HG03108 (cell line): Measurements from ENCODE around the gene RNF220.

Source experiments
- ATAC-seq: cut with Tn5 transposase; IDR thresholded peaks from one replicate; pipeline ENCODE4 v1.9.1; 2021; ENCODE audit warnings: moderate library complexity; ENCODE audit not compliant: unreplicated experiment

The RNF220 gene

GRCh38 chr1:44575396-44575795 is 170.3 kb downstream of the RNF220 start:
- no peak for ATAC-seq

DNA sequence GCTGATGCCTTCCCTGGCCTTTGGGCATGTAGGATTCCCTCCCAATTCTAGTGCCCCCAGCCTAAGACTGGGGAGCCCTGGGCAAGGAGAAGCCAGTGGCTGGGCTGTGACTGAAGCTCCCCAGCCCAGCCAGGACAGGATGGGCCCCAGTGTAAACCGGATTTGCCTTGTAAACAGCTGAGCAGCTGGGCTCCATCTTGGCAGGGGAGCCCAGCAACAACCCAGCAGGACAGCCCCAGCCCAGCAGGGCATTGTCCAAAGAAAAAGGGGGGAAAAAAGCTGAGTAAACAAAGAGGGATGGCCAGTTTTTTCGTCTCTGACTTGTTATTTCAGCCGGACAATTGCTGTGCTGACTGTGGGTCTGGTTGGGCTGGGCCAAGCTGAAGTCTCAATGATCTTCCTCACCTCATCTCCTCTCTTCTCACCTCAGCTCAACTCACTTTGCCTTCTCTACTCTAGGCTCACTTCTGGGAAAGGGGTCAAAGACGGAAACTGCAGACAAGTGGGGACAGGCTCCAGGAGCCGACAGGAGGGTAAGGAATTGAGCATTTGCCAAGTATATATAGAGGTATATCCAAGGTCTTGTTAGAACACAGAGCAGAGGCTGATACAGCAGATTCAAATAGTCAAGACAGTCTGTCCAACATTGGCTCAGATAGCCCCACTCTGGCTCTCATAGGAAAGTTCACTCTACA is 171.5 kb downstream of the RNF220 start:
- no peak for ATAC-seq

- no peak for ATAC-seq
Observed at GRCh38 chr1:44581205-44581604, 176.2 kb downstream of the RNF220 start.

DNA sequence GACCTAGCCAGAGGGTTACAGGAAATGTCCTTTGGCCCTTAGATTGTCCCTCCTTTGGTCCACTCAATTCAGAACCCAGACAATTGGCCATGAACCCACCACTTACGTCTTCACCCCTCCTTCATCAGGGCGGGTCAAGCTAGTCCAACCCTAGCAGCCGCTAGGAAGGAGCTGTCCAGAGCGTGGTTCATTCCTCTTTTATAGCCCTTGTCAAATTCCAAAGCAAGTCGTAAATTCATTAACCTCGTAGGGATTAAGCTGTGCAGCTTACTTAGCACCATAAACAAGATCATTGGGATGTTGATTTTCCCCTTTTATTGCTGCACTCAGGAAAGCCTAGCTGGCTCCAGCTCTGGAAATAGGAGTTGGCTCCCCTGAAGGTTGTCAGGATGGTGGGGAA is 179.1 kb downstream of the RNF220 start:
- ATAC-seq, result no peak

DNA sequence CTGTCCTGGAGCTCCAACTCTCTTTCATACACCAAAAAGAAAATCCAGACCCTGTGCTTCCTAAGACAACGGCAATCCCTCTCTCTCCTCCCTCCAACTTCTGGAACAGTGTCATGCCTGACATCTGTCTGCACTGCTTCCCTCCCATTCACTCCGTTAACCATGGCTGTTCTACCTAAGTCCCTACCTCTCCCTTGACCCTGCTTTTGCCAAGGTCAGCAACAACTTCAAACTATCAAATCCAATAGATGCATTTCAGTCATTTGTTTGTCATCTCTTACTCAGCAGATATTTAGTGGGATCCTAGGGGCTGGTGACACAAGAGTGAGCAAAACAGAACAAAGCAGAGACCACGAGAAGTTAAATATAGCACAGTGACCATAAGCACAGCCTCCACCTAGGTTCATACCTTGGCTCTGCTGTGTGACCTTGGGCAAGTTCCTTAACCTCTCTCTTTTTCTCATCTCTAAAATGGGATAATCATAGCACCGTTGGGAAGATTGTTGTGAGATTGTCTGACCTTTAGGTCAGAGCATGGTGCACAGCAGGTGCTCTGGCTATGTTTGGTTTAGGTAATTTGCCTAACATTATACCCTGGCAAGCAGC is 180.4 kb downstream of the RNF220 start:
- ATAC-seq, result no peak

GRCh38 chr1:44587796-44588460 is 182.9 kb downstream of the RNF220 start:
- no peak for ATAC-seq

GRCh38 chr1:44588551-44589210 is 183.6 kb downstream of the RNF220 start:
- ATAC-seq, result no peak

GRCh38 chr1:44590475-44590874 is 185.4 kb downstream of the RNF220 start:
- no peak for ATAC-seq

- no peak for ATAC-seq
Observed at GRCh38 chr1:44591381-44591780, 186.3 kb downstream of the RNF220 start.

DNA sequence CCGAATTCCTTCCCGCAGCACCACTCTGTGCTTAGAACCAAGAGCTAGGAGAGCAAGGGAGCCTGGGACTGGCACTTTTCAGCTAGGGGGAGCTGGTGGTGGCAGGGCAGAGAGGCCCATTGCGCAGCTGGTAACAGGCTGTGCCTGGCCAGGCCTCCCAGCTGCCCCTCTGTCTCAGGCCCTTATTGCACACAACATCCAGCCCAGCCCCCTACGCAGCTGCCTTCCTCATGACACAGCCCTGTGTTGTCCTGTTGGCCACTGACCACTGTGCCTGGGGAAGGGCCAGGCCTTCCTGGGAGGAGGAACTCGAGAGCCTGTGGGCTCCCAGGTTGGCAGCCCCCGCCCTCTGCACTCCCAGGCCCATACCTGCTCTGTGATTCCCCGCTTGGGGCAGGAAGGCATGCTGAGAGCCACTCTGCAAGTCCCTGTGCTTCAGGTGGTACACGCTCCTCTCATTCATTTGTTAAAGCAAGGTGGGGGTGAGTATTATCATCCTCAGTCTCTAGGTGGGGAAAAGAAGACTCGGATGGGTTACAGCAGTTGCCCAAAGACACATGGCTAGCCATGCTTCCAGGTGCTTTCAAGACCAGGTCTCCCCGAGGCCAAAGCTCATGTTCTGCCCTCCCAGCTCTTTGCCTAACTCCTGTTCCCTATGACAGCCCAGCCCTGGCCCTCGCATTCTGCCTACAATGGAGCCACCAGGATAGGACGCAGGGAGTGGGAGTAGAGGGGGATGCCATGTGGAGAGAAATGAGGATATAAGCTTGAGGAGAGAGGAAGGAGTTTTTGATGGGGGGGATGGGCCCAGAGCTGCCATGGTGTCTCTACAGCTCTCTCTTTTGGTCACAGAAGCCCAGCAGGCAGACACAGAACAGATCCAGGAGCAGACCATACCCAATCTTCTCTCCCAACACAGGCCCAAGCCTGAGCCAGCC is 187.4 kb downstream of the RNF220 start:
- ATAC-seq, result no peak

DNA sequence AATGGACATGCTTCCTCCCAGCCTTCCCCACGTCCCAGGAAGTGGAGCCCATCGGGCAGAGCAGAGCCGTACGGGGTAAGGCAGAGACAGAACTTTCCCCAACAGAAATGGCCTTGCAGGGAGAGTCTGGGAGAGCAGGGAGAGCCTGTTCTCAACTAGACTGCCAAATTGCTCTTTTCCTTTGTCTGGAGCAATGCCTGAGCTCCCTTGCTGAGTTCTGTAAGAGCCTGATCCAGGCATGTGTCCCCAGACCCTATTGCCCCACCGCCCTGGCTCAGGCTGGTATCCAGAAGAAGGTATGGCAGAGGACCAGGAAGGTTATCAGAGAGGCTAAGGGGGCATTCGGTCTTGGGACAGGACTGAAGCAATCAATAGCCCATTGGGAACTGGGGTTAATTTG is 189.3 kb downstream of the RNF220 start:
- ATAC-seq, result no peak

DNA sequence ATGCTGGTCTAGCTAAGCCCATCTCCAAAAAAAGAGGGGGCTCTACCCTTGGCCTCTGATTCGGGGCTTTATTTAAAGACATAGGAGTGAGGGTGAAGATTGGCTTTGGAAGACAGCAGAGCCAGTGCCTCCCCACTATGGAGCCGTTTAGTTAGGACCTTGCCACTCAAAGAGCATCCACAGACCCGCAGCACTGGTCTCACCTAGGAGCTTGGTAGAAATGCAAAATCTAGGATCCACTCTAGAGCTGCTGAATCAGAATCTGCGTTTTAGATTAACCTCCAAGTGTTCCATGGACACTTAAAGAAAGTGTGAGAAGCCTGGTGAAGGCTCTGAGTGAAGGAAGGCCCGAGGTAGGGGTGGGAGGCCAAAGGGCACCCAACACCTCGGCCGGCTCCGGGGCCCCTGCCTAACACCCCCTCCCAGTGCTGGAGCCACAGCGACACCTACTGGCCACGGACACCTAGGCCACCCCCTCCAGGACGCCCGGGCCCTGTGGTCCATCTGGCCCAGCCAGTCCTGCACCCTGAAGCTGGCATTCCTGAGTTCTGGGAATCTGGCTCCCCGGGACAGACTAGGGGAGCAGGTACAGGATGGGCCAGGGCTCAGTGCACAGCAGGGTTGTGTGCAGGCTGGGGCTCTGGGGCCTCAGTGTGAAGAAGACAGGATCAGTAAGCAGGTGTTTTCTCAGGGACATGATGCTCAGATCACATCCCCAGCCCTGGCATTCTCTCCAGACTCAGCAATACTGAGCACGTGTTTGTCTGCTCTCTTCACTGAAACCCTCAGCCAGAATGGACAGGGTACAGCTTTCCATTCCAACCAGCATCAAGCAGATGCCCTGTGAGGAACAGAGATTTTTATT is 190.0 kb downstream of the RNF220 start:
- no peak for ATAC-seq

- no peak for ATAC-seq
Observed at GRCh38 chr1:44596511-44596910, 191.5 kb downstream of the RNF220 start.

- ATAC-seq, result no peak
Observed at GRCh38 chr1:44598167-44598566, 193.1 kb downstream of the RNF220 start.

DNA sequence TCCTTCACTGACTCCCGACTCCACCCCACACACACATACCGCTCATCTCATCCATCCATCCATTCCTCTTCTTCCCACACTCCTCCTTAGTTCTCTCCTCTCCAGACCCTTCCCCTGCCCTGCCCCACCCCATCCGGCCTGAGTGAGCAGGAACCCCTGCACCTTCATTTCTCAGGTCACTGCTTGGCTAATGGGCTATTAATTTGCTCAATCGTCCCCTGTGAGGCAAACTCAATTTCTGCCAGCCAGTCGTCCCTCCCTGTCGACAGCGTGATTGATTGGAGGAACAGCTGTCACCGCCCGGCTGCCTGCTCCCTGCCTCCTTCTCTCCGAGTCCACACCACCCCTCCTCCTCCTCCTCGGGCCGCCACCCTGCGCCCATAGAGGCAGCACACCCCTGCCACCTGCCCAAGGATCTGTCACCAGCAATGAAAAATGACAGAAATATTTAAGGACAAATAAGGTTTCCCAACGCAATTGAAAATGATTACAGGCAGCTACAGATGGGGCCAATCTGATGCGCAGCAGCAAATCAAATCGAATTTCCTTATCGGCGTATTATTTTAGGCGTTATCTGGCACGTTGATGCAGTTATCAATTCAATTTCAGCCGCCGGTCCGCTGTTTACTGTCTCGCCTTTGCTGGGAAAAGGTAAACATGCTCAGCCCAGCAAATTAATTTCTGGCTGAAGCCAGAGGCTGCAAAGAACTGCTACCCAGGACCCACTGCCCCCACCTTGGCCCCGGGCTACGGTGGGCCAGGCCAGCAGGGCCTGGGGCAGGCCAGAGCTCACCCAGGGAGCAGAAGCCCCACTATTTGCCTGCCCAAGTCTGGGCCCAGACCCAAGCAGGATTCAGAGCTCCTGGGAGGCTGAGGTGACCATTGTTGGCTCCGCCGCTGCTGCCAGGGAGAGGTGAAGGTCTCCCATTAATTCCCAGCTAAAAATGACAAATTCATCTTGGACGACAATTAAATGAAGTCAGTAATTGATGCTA is 197.9 kb downstream of the RNF220 start:
- no peak for ATAC-seq

- no peak for ATAC-seq
Observed at GRCh38 chr1:44603718-44604117, 198.7 kb downstream of the RNF220 start.

GRCh38 chr1:44604157-44604955 is 199.3 kb downstream of the RNF220 start:
- no peak for ATAC-seq
